Measurements from ENCODE around the gene ZFAND6.

GRCh38 chr15:80172401-80172800 lies 112.9 kb downstream of the ZFAND6 start:
- TF ChIP-seq, protein P1, sequence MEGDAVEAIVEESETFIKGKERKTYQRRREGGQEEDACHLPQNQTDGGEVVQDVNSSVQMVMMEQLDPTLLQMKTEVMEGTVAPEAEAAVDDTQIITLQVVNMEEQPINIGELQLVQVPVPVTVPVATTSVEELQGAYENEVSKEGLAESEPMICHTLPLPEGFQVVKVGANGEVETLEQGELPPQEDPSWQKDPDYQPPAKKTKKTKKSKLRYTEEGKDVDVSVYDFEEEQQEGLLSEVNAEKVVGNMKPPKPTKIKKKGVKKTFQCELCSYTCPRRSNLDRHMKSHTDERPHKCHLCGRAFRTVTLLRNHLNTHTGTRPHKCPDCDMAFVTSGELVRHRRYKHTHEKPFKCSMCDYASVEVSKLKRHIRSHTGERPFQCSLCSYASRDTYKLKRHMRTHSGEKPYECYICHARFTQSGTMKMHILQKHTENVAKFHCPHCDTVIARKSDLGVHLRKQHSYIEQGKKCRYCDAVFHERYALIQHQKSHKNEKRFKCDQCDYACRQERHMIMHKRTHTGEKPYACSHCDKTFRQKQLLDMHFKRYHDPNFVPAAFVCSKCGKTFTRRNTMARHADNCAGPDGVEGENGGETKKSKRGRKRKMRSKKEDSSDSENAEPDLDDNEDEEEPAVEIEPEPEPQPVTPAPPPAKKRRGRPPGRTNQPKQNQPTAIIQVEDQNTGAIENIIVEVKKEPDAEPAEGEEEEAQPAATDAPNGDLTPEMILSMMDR (conservative IDR thresholded peaks at IDR 0.05; ENCODE audit: low read length), result no peak
- no peak for TF ChIP-seq EZH2phosphoT487 (IDR thresholded peaks at IDR 0.05; ENCODE audit: borderline replicate concordance)
